Loucy (cell line): ENCODE data around the gene NTN1.

Source experiments
- H2AFZ ChIP-seq: fragments of 200-600 bp; sonication (generic); 2 replicates; pipeline ENCODE4 v1.6.0; 2016; ENCODE audit warnings: antibody characterized with exemption, mild to moderate bottlenecking, low read length, moderate library complexity
- H3F3A ChIP-seq: fragments of 200-600 bp; 2 replicates; pipeline ENCODE4 v1.6.0; 2016; ENCODE audit warnings: antibody characterized with exemption, low read depth, mild to moderate bottlenecking
- H3K27me3 ChIP-seq: fragments of 200-600 bp; sonication (generic); 2 replicates; pipeline ENCODE4 v1.6.1; 2014; ENCODE audit warnings: low read length, mild to moderate bottlenecking; ENCODE audit not compliant: insufficient read depth, poor library complexity, severe bottlenecking
- H3K36me3 ChIP-seq: fragments of 200-600 bp; sonication (generic); 2 replicates; pipeline ENCODE4 v1.6.1; 2016; ENCODE audit warnings: low read length; ENCODE audit not compliant: insufficient read depth
- H3K4me1 ChIP-seq: fragments of 200-600 bp; sonication (generic); 2 replicates; pipeline ENCODE4 v1.5.1; 2014; ENCODE audit warnings: low read length, mild to moderate bottlenecking; ENCODE audit not compliant: insufficient read depth, poor library complexity, severe bottlenecking
- H3K4me2 ChIP-seq: fragments of 200-600 bp; sonication (generic); 2 replicates; pipeline ENCODE4 v1.6.0; 2014; ENCODE audit warnings: antibody characterized with exemption, low read length, low read depth, mild to moderate bottlenecking; ENCODE audit not compliant: poor library complexity, severe bottlenecking
- H3K4me3 ChIP-seq: fragments of 200-600 bp; sonication (generic); 2 replicates; pipeline ENCODE4 v1.5.1; 2014; ENCODE audit warnings: low read length, mild to moderate bottlenecking, mixed read lengths; ENCODE audit not compliant: poor library complexity, severe bottlenecking
- H3K79me2 ChIP-seq: fragments of 200-600 bp; sonication (generic); 2 replicates; pipeline ENCODE4 v1.6.1; 2014; ENCODE audit warnings: low read length; ENCODE audit not compliant: insufficient read depth
- H3K9ac ChIP-seq: fragments of 200-600 bp; sonication (generic); 2 replicates; pipeline ENCODE4 v1.6.0; 2014; ENCODE audit warnings: mild to moderate bottlenecking, low read depth, low read length, moderate library complexity; ENCODE audit not compliant: poor library complexity, severe bottlenecking
- H3K9me2 ChIP-seq: fragments of 200-600 bp; sonication (generic); replicated peaks from 2 replicates; pipeline ENCODE4 v1.6.1; 2016; ENCODE audit warnings: low read depth, low read length, mixed read lengths
- H3K9me3 ChIP-seq: fragments of 200-600 bp; sonication (generic); 2 replicates; pipeline ENCODE4 v1.6.1; 2014; ENCODE audit warnings: mild to moderate bottlenecking, antibody characterized with exemption, low read length, low read depth; ENCODE audit not compliant: insufficient read depth
- H4K20me1 ChIP-seq: fragments of 200-600 bp; sonication (generic); 2 replicates; pipeline ENCODE4 v1.6.0; 2014; ENCODE audit warnings: antibody characterized with exemption, low read length, mild to moderate bottlenecking; ENCODE audit not compliant: insufficient read depth, poor library complexity, severe bottlenecking
- EZH2phosphoT487 ChIP-seq: fragments of 200-600 bp; IDR thresholded peaks from 2 replicates; pipeline ENCODE4 v1.6.1; 2018; ENCODE audit warnings: antibody characterized with exemption, mild to moderate bottlenecking, moderate library complexity, borderline replicate concordance
- TF ChIP-seq, protein P1 (sequence below): fragments of 200-600 bp; sonication (generic); conservative IDR thresholded peaks from 2 replicates; pipeline ENCODE4 v1.5.1; 2014; ENCODE audit warnings: mild to moderate bottlenecking, antibody characterized with exemption, low read length

NTN1 gene

DNA sequence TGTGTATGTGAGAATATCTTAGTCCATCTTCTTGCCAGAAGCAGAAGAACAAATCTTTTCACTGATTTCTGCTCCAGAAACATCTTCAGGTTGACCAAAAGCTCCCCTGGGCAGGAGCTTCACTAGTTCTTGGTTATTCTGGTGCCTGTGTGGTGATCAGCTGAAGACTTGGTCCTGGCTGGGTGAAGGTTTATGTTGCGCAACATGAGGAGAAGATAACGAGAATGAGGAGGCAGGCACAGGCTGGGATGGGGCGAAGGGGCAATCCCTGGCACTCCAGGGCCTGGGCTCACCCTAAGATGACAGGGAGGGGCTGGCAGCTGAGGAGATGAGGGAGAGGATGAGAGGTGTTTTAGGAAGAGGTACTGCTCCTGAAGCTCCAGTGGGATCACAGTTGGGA lies 232.0 kb downstream of the NTN1 start:
- no peaks in the 10 kb centered on the region for H3F3A ChIP-seq
- no peaks in the 10 kb centered on the region for H4K20me1 ChIP-seq
- H3K36me3 ChIP-seq, result peaks cover 5% of the 10 kb centered on the region; the same call in 1 of the 2 replicates
- no peak for TF ChIP-seq EZH2phosphoT487
- TF ChIP-seq, protein P1, sequence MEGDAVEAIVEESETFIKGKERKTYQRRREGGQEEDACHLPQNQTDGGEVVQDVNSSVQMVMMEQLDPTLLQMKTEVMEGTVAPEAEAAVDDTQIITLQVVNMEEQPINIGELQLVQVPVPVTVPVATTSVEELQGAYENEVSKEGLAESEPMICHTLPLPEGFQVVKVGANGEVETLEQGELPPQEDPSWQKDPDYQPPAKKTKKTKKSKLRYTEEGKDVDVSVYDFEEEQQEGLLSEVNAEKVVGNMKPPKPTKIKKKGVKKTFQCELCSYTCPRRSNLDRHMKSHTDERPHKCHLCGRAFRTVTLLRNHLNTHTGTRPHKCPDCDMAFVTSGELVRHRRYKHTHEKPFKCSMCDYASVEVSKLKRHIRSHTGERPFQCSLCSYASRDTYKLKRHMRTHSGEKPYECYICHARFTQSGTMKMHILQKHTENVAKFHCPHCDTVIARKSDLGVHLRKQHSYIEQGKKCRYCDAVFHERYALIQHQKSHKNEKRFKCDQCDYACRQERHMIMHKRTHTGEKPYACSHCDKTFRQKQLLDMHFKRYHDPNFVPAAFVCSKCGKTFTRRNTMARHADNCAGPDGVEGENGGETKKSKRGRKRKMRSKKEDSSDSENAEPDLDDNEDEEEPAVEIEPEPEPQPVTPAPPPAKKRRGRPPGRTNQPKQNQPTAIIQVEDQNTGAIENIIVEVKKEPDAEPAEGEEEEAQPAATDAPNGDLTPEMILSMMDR, result no peak
- no peak overlapping the region for H3K9ac ChIP-seq
- peaks cover 22% of the 10 kb centered on the region for H3K4me1 ChIP-seq
- H3K27me3 ChIP-seq, result no peaks in the 10 kb centered on the region
- no peak overlapping the region for H3K4me3 ChIP-seq
- H3K4me2 ChIP-seq, result no peak overlapping the region
- H2AFZ ChIP-seq, result no peak overlapping the region
- no peaks in the 10 kb centered on the region for H3K9me3 ChIP-seq
- H3K79me2 ChIP-seq, result no peaks in the 10 kb centered on the region
- H3K9me2 ChIP-seq, result no peaks in the 10 kb centered on the region

DNA sequence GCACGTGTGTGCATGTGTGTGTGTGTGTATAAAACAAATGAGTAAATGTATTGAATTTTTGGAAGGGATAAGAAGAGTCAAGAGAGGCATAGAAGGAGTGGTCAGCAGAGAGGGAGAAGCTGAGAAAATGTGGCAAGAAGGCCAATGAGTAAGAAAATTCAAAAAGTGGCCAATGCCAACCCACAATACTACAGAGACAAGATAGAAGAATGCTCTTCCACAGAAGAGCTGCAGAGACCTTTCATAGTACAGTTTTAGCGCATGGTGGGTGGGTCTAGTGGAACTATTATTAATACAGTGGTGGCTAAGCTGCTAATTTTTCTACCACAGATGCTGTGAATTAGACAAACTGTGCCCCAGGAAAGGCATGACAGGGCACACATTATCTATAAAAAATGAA lies 233.5 kb downstream of the NTN1 start:
- Histone ChIP-seq H3K27me3 (no peaks in the 10 kb centered on the region), H2AFZ (no peak overlapping the region), H3K4me3 (no peak overlapping the region), H3K4me2 (no peak overlapping the region), H3K9me3 (no peaks in the 10 kb centered on the region), H3K9ac (no peak overlapping the region), H3F3A (no peaks in the 10 kb centered on the region), H4K20me1 (no peaks in the 10 kb centered on the region), H3K9me2 (no peaks in the 10 kb centered on the region), H3K4me1 (peaks cover 22% of the 10 kb centered on the region), H3K36me3 (peaks cover under 1% of the 10 kb centered on the region; the same call in 1 of the 2 replicates), H3K79me2 (no peaks in the 10 kb centered on the region)
- TF ChIP-seq, protein P1, result no peak
- no peak for TF ChIP-seq EZH2phosphoT487

DNA sequence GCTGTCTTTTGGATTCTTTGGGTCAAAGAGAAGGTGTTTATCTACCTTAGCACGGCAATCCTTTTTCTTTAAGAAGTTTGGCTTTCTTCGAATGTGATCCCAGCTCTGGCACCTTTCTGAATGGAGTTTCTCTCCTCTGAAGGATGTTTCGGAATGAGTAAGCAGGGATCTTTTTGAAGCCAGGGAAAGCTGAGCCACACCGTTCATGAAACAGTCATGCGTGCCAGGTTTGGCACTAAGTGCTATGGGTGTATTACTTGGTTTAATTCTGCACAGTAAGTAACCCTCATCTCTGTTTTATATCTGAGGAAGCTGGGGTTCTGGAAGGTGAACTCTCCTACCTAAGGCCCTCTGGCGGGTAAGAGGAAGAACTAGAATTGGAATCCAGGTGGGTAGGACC lies 234.5 kb downstream of the NTN1 start:
- no peaks in the 10 kb centered on the region for H3F3A ChIP-seq
- H4K20me1 ChIP-seq, result no peaks in the 10 kb centered on the region
- TF ChIP-seq, protein P1, result no peak
- no peak for TF ChIP-seq EZH2phosphoT487
- H3K27me3 ChIP-seq, result no peaks in the 10 kb centered on the region
- no peak overlapping the region for H3K4me3 ChIP-seq
- no peak overlapping the region for H3K9ac ChIP-seq
- no peak overlapping the region for H3K4me2 ChIP-seq
- H3K36me3 ChIP-seq, result no peaks in the 10 kb centered on the region
- no peak overlapping the region for H2AFZ ChIP-seq
- no peaks in the 10 kb centered on the region for H3K9me3 ChIP-seq
- H3K79me2 ChIP-seq, result no peaks in the 10 kb centered on the region
- H3K9me2 ChIP-seq, result no peaks in the 10 kb centered on the region
- peaks cover 15% of the 10 kb centered on the region for H3K4me1 ChIP-seq
